ENCODE data around the gene STOX2. TPM values are rescaled to one million over a fixed set of nuclear protein-coding genes. Genes with fewer than 3 reads are reported as not detected.

The STOX2 gene
- total and polyA plus RNA-seq, 2 donors (not counting 3 experiments of a cell fraction or from before 2014, with no cell fraction given): 0.03 to 0.24 TPM

- dilution Hi-C loops (cut with MboI; ENCODE audit: extremely low pct_ligation_motif_present, low sequenced_read_pairs): no loop called here
Observed at GRCh38 chr4:183921335-183921734, 16.2 kb downstream of the STOX2 start.

GRCh38 chr4:183924362-183925044 lies 19.4 kb downstream of the STOX2 start:
- Histone ChIP-seq H3K79me2 (ENCODE audit: control insufficient read depth, insufficient read depth, low read length) (no peaks in the 10 kb centered on the region), H3K4me2 (ENCODE audit: insufficient read depth, low read length) (no peak overlapping the region), H3K4me1 (ENCODE audit: control insufficient read depth, extremely low read depth, insufficient read depth, low read length) (no peaks in the 10 kb centered on the region), H3K9me3 (replicated peaks; ENCODE audit: control insufficient read depth, insufficient read depth, low read length) (no peaks in the 10 kb centered on the region), H4K20me1 (replicated peaks; ENCODE audit: control insufficient read depth, extremely low read depth, insufficient read depth, low read length) (no peaks in the 10 kb centered on the region), H3K27ac (ENCODE audit: insufficient read depth, low read depth, low read length) (no peak overlapping the region), H3K4me3 (replicated peaks in 1 of 3; ENCODE audit: insufficient read depth in 1 of 3, low read depth in 1 of 3, low read length in 3 of 3) (no peak overlapping the region), H3K9me1 (replicated peaks; ENCODE audit: control insufficient read depth, extremely low read depth, insufficient read depth, low read length) (no peaks in the 10 kb centered on the region), H3K27me3 (ENCODE audit: control insufficient read depth in 2 of 2, insufficient read depth in 2 of 2, low read length in 2 of 2) (no peaks in the 10 kb centered on the region), H3K36me3 (ENCODE audit: control insufficient read depth in 2 of 2, extremely low read depth in 1 of 2, insufficient read depth in 2 of 2, low read length in 2 of 2) (no peaks in the 10 kb centered on the region), H2AFZ (ENCODE audit: low read depth, low read length) (no peak overlapping the region), H3K9ac (replicated peaks; ENCODE audit: extremely low read depth, insufficient read depth, low read length) (no peak overlapping the region)
- BruUV-seq (replicated peaks): no TSS peak
- FAIRE-seq (no peak), DNase-seq (ENCODE audit: low read depth, low spot score) (no peak)
- dilution Hi-C loops (cut with MboI; ENCODE audit: extremely low pct_ligation_motif_present, low sequenced_read_pairs) (no loop called here), intact Hi-C loops (cut with micrococcal nuclease) (no loop called here)
- CTCF ChIA-PET: no interaction called here
- TF ChIP-seq MYC (IDR thresholded peaks at IDR 0.05; ENCODE audit: low read depth, low read length): no peak
- no peak for TF ChIP-seq JUN (IDR thresholded peaks at IDR 0.05; ENCODE audit: borderline replicate concordance, insufficient read depth, insufficient read length, low read depth)
- no peak for TF ChIP-seq POLR2AphosphoS5 (IDR thresholded peaks at IDR 0.05; ENCODE audit: insufficient read depth, low read depth, low read length)
- TF ChIP-seq EZH2 (IDR thresholded peaks at IDR 0.05; ENCODE audit: borderline replicate concordance, low read depth, low read length, severe bottlenecking): no peak
- no peak for TF ChIP-seq FOS (IDR thresholded peaks at IDR 0.05; ENCODE audit: borderline replicate concordance, insufficient read depth, low read length)
- no peak for TF ChIP-seq CTCF (IDR thresholded peaks at IDR 0.05; ENCODE audit: extremely low read depth in 1 of 2, insufficient read depth in 1 of 2, low read depth in 1 of 2, low read length in 2 of 2)
- TF ChIP-seq MAX (IDR thresholded peaks at IDR 0.05; ENCODE audit: insufficient read depth, insufficient read length): no peak
- TF ChIP-seq GATA2 (IDR thresholded peaks at IDR 0.05; ENCODE audit: insufficient read depth, insufficient read length, low read depth, low read length): no peak
- no peak for TF ChIP-seq POLR2A (IDR thresholded peaks at IDR 0.05; ENCODE audit: low read depth, low read length)
- POLR2A ChIA-PET: no interaction called here

More at GRCh38 chr4:183921335-183921734, 16.2 kb downstream of the STOX2 start:
- Histone ChIP-seq H3K79me2 (ENCODE audit: control insufficient read depth, insufficient read depth, low read length) (no peaks in the 10 kb centered on the region), H3K9ac (replicated peaks; ENCODE audit: extremely low read depth, insufficient read depth, low read length) (no peak overlapping the region), H3K27me3 (ENCODE audit: control insufficient read depth in 2 of 2, insufficient read depth in 2 of 2, low read length in 2 of 2) (no peaks in the 10 kb centered on the region), H3K4me3 (replicated peaks in 1 of 3; ENCODE audit: insufficient read depth in 1 of 3, low read depth in 1 of 3, low read length in 3 of 3) (no peak overlapping the region), H3K4me1 (ENCODE audit: control insufficient read depth, extremely low read depth, insufficient read depth, low read length) (no peaks in the 10 kb centered on the region), H3K9me1 (replicated peaks; ENCODE audit: control insufficient read depth, extremely low read depth, insufficient read depth, low read length) (no peaks in the 10 kb centered on the region), H3K36me3 (ENCODE audit: control insufficient read depth in 2 of 2, extremely low read depth in 1 of 2, insufficient read depth in 2 of 2, low read length in 2 of 2) (no peaks in the 10 kb centered on the region), H3K4me2 (ENCODE audit: insufficient read depth, low read length) (no peak overlapping the region), H3K9me3 (replicated peaks; ENCODE audit: control insufficient read depth, insufficient read depth, low read length) (no peaks in the 10 kb centered on the region), H4K20me1 (replicated peaks; ENCODE audit: control insufficient read depth, extremely low read depth, insufficient read depth, low read length) (no peaks in the 10 kb centered on the region), H2AFZ (ENCODE audit: low read depth, low read length) (no peak overlapping the region), H3K27ac (ENCODE audit: insufficient read depth, low read depth, low read length) (no peak overlapping the region)
- FAIRE-seq (no peak), DNase-seq (ENCODE audit: low read depth, low spot score) (no peak)
- intact Hi-C loops (cut with micrococcal nuclease): no loop called here
- TF ChIP-seq MAX (IDR thresholded peaks at IDR 0.05; ENCODE audit: insufficient read depth, insufficient read length) (no peak), GATA2 (IDR thresholded peaks at IDR 0.05; ENCODE audit: insufficient read depth, insufficient read length, low read depth, low read length) (no peak), EZH2 (IDR thresholded peaks at IDR 0.05; ENCODE audit: borderline replicate concordance, low read depth, low read length, severe bottlenecking) (no peak), POLR2AphosphoS5 (IDR thresholded peaks at IDR 0.05; ENCODE audit: insufficient read depth, low read depth, low read length) (no peak)
- ChIA-PET CTCF (no interaction called here), POLR2A (no interaction called here)
- BruUV-seq (replicated peaks): no TSS peak
